T-helper 1 cell (primary cell): ENCODE data around the gene CTNNA2.

Experiments
- DNase-seq, 5 donors: peaks; one replicate each; pipeline ENCODE4 v3.0.0-alpha.2; 2012 to 2020

Gene CTNNA2

GRCh38 chr2:80348953-80349352 is 836.1 kb downstream of the CTNNA2 start:
- no peak for DNase-seq

GRCh38 chr2:80351231-80351630 is 838.4 kb downstream of the CTNNA2 start:
- no peak for DNase-seq

GRCh38 chr2:80354858-80355257 is 842.0 kb downstream of the CTNNA2 start:
- DNase-seq: no peak

GRCh38 chr2:80361904-80362303 is 849.1 kb downstream of the CTNNA2 start:
- no peak for DNase-seq

GRCh38 chr2:80363330-80363729 is 850.5 kb downstream of the CTNNA2 start:
- no peak for DNase-seq

GRCh38 chr2:80363791-80364349 is 851.0 kb downstream of the CTNNA2 start:
- no peak for DNase-seq

GRCh38 chr2:80364524-80365212 is 851.8 kb downstream of the CTNNA2 start:
- DNase-seq: no peak

- no peak for DNase-seq
These were observed 852.9 kb downstream of the CTNNA2 start for GRCh38 chr2:80365762-80366161.

- no peak for DNase-seq
These were observed 857.6 kb downstream of the CTNNA2 start for GRCh38 chr2:80370375-80371009.

- no peak for DNase-seq
These were observed 861.3 kb downstream of the CTNNA2 start for GRCh38 chr2:80374105-80374504.

GRCh38 chr2:80377071-80377470 is 864.2 kb downstream of the CTNNA2 start:
- DNase-seq: no peak

GRCh38 chr2:80380736-80381135 is 867.9 kb downstream of the CTNNA2 start:
- no peak for DNase-seq

- DNase-seq: no peak
These were observed 868.8 kb downstream of the CTNNA2 start for GRCh38 chr2:80381666-80382065.

GRCh38 chr2:80392441-80392840 is 879.6 kb downstream of the CTNNA2 start:
- no peak for DNase-seq

- DNase-seq: no peak
These were observed 881.1 kb downstream of the CTNNA2 start for GRCh38 chr2:80393991-80394390.

- no peak for DNase-seq
These were observed 882.4 kb downstream of the CTNNA2 start for GRCh38 chr2:80395251-80395650.

GRCh38 chr2:80396276-80396675 is 883.4 kb downstream of the CTNNA2 start:
- DNase-seq: no peak

- DNase-seq: no peak
These were observed 890.2 kb downstream of the CTNNA2 start for GRCh38 chr2:80403081-80403480.

- no peak for DNase-seq
These were observed 894.5 kb downstream of the CTNNA2 start for GRCh38 chr2:80407377-80407776.

GRCh38 chr2:80410346-80410745 is 897.5 kb downstream of the CTNNA2 start:
- no peak for DNase-seq

- DNase-seq: no peak
These were observed 900.3 kb downstream of the CTNNA2 start for GRCh38 chr2:80413136-80413535.

GRCh38 chr2:80417737-80418136 is 904.9 kb downstream of the CTNNA2 start:
- no peak for DNase-seq

GRCh38 chr2:80420530-80421208 is 907.8 kb downstream of the CTNNA2 start:
- DNase-seq: no peak

GRCh38 chr2:80429251-80429650 is 916.4 kb downstream of the CTNNA2 start:
- no peak for DNase-seq
